Measurements from ENCODE around the gene CCDC6. TPM values are rescaled to one million over a fixed set of nuclear protein-coding genes. Genes with fewer than 3 reads are reported as not detected.
A peak's percentile ranks its signal among the peaks of the same experiment; 100 is the strongest.

Gene CCDC6
- polyA plus RNA-seq, 3 donors = 4.2 to 13.5 (median 6.2) TPM

GRCh38 chr10:59851864-59852263, 54.5 kb downstream of the CCDC6 start:
- H2AFZ ChIP-seq (ENCODE audit: insufficient read depth, low read depth, low read length, poor library complexity, severe bottlenecking) = no peak overlapping the region
- no peaks in the 10 kb centered on the region for H3K27me3 ChIP-seq (ENCODE audit: control insufficient read depth in 2 of 2, insufficient read depth in 2 of 2, low read length in 2 of 2)
- Mint-ChIP-seq H3K9me3 (peaks cover 0 to 5% (median 4%) of the 10 kb centered on the region in 7 donors), H3K27ac (no peak overlapping the region), H3K36me3 (peaks cover 44 to 48% of the 10 kb centered on the region in 2 donors), H3K27me3 (ENCODE audit: low read depth in 3 of 3) (peaks cover 0 to 2% (median 1%) of the 10 kb centered on the region in 3 donors), H3K4me1 (peaks cover 17% of the 10 kb centered on the region), H3K4me3 (no peak overlapping the region)
- H3K4me3 ChIP-seq (replicated peaks in 1 of 3; ENCODE audit: low read depth in 2 of 3, low read length in 3 of 3) = no peak overlapping the region
- TF ChIP-seq CTCF (IDR thresholded peaks at IDR 0.05) = no peak
- no peak overlapping the region for H3K4me2 ChIP-seq (replicated peaks; ENCODE audit: extremely low read depth, low read length, poor library complexity, severe bottlenecking)
- peaks cover 27% of the 10 kb centered on the region for H3K79me2 ChIP-seq (ENCODE audit: insufficient read depth, low read length)
- H3K4me1 ChIP-seq (ENCODE audit: control insufficient read depth in 1 of 2, insufficient read depth in 2 of 2, low read length in 2 of 2) = peaks cover 0 to 4% of the 10 kb centered on the region in 2 donors
- no peaks in the 10 kb centered on the region for H3K9me3 ChIP-seq (replicated peaks in 1 of 2; ENCODE audit: control insufficient read depth in 1 of 2, insufficient read depth in 1 of 2, low read length in 2 of 2)
- 100% methylated on average over 1 of the region's 4 CpGs for WGBS (ENCODE audit: insufficient coverage)
- peak overlapping the region in 1 of 2 donors; percentile 23 for H3K27ac ChIP-seq (ENCODE audit: low read depth in 1 of 2, low read length in 2 of 2)
- H4K20me1 ChIP-seq (ENCODE audit: insufficient read depth, low read length) = peaks cover 47% of the 10 kb centered on the region
- intact Hi-C loops (cut with micrococcal nuclease) = no loop called here
- no peak overlapping the region for H3K9ac ChIP-seq (ENCODE audit: insufficient read depth, low read length, poor library complexity, severe bottlenecking)
- H3K36me3 ChIP-seq (replicated peaks in 1 of 2; ENCODE audit: control insufficient read depth in 1 of 2, insufficient read depth in 2 of 2, low read length in 2 of 2) = peaks cover 28 to 57% of the 10 kb centered on the region in 2 donors
- no peak for DNase-seq

- Histone ChIP-seq H3K9me3 (replicated peaks in 1 of 2; ENCODE audit: control insufficient read depth in 1 of 2, insufficient read depth in 1 of 2, low read length in 2 of 2) (no peaks in the 10 kb centered on the region), H3K27ac (ENCODE audit: low read depth in 1 of 2, low read length in 2 of 2) (no peak overlapping the region), H3K36me3 (replicated peaks in 1 of 2; ENCODE audit: control insufficient read depth in 1 of 2, insufficient read depth in 2 of 2, low read length in 2 of 2) (peaks cover 42 to 87% of the 10 kb centered on the region in 2 donors), H3K79me2 (ENCODE audit: insufficient read depth, low read length) (no peaks in the 10 kb centered on the region), H3K4me2 (replicated peaks; ENCODE audit: extremely low read depth, low read length, poor library complexity, severe bottlenecking) (no peak overlapping the region), H3K9ac (ENCODE audit: insufficient read depth, low read length, poor library complexity, severe bottlenecking) (no peak overlapping the region), H4K20me1 (ENCODE audit: insufficient read depth, low read length) (peaks cover 10% of the 10 kb centered on the region), H3K4me1 (ENCODE audit: control insufficient read depth in 1 of 2, insufficient read depth in 2 of 2, low read length in 2 of 2) (no peaks in the 10 kb centered on the region), H3K27me3 (ENCODE audit: control insufficient read depth in 2 of 2, insufficient read depth in 2 of 2, low read length in 2 of 2) (no peaks in the 10 kb centered on the region), H2AFZ (ENCODE audit: insufficient read depth, low read depth, low read length, poor library complexity, severe bottlenecking) (no peak overlapping the region), H3K4me3 (replicated peaks in 1 of 3; ENCODE audit: low read depth in 2 of 3, low read length in 3 of 3) (no peak overlapping the region)
- peaks cover 0 to 2% (median 1%) of the 10 kb centered on the region in 7 donors for H3K9me3 Mint-ChIP-seq
- H3K4me1 Mint-ChIP-seq = peaks cover 6% of the 10 kb centered on the region
- DNase-seq = no peak
- no peak overlapping the region for H3K4me3 Mint-ChIP-seq
- intact Hi-C loops (cut with micrococcal nuclease) = no loop called here
- peaks cover 70 to 74% of the 10 kb centered on the region in 2 donors for H3K36me3 Mint-ChIP-seq
- H3K27me3 Mint-ChIP-seq (ENCODE audit: low read depth in 3 of 3) = peaks cover 0 to 2% (median 1%) of the 10 kb centered on the region in 3 donors
- H3K27ac Mint-ChIP-seq = peak overlapping the region in 1 of 7 donors; percentile 35
- no peak for TF ChIP-seq CTCF (IDR thresholded peaks at IDR 0.05)
- WGBS (ENCODE audit: insufficient coverage) = 100% methylated on average over 3 of the region's 7 CpGs
These were observed 58.5 kb downstream of the CCDC6 start for GRCh38 chr10:59847888-59848287.
